GM12874 (cell line): ENCODE results near the gene CLTCL1.

Experiments
- CTCF ChIP-seq: IDR thresholded peaks from 2 replicates; pipeline ENCODE4 v1.5.1; 2011; ENCODE audit warnings: low read depth, mild to moderate bottlenecking, control low read depth, low read length, moderate library complexity; ENCODE audit not compliant: insufficient read depth

The CLTCL1 gene

GRCh38 chr22:19149047-19149883 is 142.3 kb downstream of the CLTCL1 start:
- no peak for TF ChIP-seq CTCF

DNA sequence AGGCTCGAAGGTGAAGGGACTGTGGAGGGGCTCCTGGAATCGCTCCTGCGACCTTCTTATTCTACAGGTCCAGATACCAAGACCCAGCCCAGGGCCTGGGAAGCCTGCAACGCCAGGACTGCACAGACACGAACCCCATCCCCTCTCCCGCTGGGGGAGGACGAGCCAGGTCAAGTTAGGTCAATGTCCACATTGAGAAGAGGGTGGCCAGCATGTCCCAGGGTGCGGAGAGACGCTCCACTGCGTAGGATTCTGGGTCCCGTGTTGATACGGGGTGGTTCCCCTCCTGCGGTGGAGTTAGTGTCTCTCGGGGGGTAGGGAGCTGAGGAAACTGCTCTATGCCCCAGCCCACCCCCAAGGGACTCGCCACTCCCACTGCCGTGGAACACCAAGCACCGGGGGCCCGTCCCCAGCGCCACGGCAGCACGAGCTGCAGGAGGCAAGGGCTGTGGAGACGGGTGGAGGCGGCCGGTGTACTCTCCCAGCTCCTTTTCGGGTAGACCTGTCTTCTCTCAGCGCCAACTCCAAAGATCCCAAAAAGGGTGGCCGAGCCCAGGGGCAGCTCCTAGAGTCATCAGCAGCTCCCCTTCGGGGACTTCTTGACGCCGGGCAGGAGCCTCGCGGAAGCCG is 143.0 kb downstream of the CLTCL1 start:
- TF ChIP-seq CTCF, result no peak

GRCh38 chr22:19147195-19147780 is 144.2 kb downstream of the CLTCL1 start:
- no peak for TF ChIP-seq CTCF

GRCh38 chr22:19146215-19146968 is 145.1 kb downstream of the CLTCL1 start:
- TF ChIP-seq CTCF, result no peak

- no peak for TF ChIP-seq CTCF
These were observed 147.5 kb downstream of the CLTCL1 start for GRCh38 chr22:19143967-19144400.

GRCh38 chr22:19143212-19143611 is 148.3 kb downstream of the CLTCL1 start:
- no peak for TF ChIP-seq CTCF

- no peak for TF ChIP-seq CTCF
These were observed 149.1 kb downstream of the CLTCL1 start for GRCh38 chr22:19142394-19142793.
